GM12873 (cell line): ENCODE results near the gene STEAP1B.

ENCODE experiments used
- TF ChIP-seq, protein P1 (sequence below): IDR thresholded peaks from 2 replicates; pipeline ENCODE4 v1.5.1; 2012; ENCODE audit warnings: low read depth, mild to moderate bottlenecking, moderate library complexity, low read length, control low read depth; ENCODE audit not compliant: insufficient read depth; ENCODE audit errors: missing control alignments

STEAP1B gene

DNA sequence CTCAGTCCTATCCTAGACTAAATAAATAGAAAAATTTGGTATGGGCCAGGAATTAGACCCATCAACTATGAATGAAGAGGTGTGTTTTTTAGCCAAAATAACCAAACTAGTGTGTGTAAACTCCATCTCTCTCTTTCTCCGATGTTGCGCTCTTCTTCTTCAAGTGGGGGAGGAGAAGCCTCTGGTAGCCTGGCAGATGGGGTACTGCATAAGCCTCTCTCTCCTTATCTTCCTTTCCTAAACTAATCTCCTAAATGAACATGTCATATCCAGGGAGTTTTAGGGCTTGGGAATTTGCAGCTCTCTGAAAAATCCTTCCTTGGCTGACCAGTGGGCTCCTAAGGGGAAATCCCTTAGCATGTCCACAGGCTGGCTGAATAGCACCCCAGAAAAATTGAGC lies 86.8 kb downstream of the STEAP1B start:
- TF ChIP-seq, protein P1, sequence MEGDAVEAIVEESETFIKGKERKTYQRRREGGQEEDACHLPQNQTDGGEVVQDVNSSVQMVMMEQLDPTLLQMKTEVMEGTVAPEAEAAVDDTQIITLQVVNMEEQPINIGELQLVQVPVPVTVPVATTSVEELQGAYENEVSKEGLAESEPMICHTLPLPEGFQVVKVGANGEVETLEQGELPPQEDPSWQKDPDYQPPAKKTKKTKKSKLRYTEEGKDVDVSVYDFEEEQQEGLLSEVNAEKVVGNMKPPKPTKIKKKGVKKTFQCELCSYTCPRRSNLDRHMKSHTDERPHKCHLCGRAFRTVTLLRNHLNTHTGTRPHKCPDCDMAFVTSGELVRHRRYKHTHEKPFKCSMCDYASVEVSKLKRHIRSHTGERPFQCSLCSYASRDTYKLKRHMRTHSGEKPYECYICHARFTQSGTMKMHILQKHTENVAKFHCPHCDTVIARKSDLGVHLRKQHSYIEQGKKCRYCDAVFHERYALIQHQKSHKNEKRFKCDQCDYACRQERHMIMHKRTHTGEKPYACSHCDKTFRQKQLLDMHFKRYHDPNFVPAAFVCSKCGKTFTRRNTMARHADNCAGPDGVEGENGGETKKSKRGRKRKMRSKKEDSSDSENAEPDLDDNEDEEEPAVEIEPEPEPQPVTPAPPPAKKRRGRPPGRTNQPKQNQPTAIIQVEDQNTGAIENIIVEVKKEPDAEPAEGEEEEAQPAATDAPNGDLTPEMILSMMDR = no peak

DNA sequence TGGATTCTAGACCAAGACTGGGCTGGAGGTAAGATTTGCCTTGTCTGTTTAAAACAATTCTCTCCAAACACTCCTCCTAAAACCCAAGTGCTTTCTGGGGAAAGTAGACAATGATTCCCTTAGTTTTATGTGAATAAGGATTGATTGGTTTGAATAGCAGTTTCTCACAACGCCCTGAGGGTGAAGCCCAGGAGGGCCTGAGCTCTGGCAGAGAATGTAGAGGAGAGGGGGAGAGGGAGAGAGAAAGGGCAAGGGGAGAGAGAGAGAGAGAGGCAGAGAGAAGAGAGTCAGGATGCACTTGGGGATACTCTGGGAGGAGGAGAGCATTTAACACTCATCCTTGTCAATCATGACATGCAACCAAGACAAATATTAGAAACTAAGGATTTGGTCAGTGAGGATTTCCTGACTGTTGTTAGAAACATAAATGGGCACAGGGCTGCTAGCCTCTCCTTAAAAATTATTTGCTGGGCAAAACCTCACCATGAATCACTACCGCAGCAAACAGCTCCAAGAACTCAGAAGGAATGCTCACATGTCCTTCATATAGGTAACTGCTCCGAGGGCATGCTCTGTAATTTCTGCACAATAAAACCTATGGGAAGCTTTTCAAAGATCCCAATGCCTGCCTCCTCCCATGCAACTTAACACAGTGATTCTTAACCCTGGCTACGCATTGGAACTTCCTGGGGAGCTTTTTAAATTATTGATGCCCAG lies 87.9 kb downstream of the STEAP1B start:
- TF ChIP-seq, protein P1 = no peak

DNA sequence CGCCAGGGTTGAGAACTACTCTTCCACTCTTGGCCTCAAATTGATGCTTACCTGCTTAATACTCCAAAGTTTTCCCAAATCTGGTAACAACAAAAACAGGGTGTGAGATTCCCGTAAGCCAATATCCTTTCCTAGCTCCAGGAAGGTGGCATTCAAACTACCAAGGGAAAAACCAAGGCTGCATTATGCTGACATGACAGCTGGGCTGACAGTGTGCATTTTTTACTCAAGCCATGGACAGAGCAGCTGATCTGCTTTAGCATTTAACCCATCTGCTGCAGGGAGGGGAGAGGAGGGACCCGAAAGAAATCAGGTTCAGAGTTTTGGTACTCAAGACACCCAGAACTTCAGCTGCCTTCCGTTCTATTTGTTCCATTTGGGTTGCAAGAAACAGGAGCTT lies 93.3 kb downstream of the STEAP1B start:
- TF ChIP-seq, protein P1 = no peak

DNA sequence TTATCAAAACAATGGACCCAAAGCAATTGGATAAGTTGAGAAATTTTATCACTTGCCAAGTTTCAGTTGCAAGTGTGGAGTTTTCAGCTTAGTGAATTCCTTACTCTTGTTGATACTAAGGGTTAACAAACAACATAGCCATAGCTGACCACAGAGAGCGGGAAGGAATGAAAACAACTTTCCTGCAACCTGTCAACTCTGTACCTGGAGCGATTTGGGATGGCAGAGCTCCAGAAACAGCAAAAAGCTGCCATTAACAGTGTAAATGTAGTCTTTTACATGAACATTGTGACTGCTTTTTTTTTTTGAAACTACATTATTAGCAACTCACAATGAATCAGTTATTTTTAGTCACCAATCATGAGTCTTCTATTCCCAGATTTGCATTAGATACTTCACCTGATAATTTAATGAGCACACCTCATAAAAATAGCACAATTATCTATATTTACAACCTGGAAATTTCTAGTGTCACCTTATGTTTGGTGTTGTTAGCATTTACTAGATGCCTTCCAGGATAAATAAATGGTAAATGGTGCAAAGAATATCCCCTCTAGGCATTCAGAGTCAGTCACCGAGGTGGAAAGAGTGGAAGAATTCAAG lies 95.5 kb downstream of the STEAP1B start:
- TF ChIP-seq, protein P1 = no peak

DNA sequence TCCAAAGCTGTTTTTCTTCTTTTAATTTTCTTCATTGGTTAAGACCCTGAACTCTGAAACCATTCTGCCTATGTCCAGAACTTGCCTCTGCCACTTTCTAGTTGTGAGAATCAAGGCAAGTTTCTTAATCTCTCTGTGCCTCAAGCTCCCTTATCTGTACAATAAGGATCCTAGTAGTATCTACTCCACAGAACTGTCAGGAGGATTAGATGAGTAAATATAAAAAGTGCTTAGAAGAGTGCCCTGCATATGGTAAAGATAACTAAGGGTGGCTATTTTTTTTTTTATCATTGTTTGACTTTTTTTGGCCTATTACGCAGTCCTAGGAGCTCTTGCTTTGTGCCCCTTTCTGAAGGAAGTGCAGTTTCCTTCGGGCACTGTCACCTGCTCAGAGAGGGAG lies 96.6 kb downstream of the STEAP1B start:
- TF ChIP-seq, protein P1 = no peak

DNA sequence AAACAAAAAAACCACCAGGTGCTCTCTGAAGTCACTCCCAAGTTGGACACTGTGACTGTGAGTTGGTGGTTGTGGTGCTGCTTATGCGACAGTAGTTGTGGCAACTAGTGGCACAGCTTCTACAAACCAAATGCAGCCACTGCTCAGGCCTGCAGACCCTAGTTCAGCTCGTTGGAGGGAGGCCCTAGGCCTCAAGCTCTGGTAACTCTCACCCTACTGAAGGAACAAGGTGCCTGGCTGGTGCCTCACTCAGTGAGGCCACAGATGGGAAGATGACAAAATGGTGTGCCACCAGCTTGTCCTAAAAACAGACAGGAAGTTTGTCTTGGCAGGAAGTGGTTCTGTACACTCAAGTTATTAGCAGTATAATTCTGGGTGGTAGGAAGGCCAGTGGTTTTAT lies 97.7 kb downstream of the STEAP1B start:
- TF ChIP-seq, protein P1 = no peak

DNA sequence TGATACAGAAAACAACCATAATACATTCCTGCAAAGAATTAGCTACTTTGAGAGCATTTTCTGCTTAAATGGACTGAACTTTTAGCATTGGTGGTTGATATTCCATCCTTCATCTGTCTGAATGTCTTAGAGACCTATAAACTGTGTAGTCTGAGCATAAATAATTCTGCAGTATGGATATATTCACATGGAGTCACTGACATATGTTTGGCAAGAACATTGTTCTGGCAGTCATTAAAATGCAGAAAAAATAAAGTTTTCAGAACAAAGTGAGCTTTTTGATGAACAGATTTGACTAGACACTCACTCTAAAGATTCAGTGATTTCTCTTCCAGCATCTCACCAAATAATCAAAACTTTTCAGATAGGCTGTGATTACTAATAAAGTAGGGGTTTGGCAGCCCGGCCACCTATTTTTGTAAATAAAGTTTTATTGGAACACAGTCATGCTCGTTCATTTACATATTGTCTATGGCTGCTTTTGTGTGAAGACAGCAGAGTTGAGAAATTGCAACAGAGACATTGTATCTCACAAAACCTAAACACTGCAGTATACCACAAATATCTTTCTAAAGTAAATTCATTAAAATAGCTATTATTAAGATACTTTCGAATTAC lies 98.9 kb downstream of the STEAP1B start:
- TF ChIP-seq, protein P1 = no peak
